ENCODE data around the gene ACKR2.

DNA sequence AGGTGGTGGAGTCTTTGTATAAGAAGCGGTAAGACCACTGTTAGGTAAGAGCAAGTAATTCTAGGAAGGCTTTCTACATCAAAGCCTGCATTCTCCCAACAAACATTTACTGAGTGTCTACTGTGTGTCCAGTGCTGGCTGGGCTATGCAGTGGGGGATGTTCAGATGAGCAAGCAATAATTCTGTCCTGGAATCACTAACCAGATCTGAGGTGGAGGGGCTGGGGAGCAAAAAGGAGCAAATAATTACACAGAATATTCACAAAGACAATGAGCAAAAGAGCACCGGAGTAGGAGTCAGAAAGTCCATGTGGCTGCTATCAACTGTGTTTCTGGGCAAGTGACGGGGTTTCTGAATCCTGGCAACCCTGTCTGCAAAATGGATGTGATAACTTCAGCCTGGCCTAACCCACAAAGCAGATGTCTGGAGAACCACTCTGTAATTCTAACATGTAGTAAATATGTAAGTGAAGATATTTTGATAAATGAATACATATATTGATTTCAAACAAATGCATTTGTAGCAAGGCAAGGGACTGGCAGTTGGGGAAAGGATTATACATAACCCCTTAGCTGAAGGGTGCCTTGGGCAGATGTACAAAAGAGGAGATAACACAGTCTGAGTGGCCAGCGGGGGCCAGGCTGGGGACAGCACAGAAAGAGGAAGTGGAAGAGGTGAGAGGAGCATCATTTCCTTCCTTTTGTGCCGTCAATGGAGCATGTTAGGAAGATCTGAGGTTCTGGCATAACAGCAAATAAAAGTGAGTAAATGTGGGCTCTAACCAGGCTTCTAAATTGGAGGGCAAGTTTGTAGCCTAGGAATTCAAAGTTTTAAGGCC, 37.7 kb downstream of the ACKR2 start:
- TF ChIP-seq EZH2phosphoT487 (IDR thresholded peaks at IDR 0.05; ENCODE audit: insufficient read depth, low read depth), result no peak
- TF ChIP-seq EZH2 (IDR thresholded peaks at IDR 0.05; ENCODE audit: insufficient read depth, poor library complexity, severe bottlenecking), result no peak
